IMR-90 (cell line): Measurements from ENCODE around the gene ANTXR2. TPM values are rescaled to one million over a fixed set of nuclear protein-coding genes. Genes with fewer than 3 reads are reported as not detected.
"Not testable (repeated sequence)": the region's sequence is repeated elsewhere in the genome, so short reads cannot be mapped to it uniquely, and the experiment has no call there.

Source experiments
- ATAC-seq: fragments of 200-7000 bp; cut with Tn5 transposase; 2 replicates; pipeline ENCODE4 v1.9.1; 2020; ENCODE audit warnings: low read depth, mild to moderate bottlenecking, moderate library complexity
- BruUV-seq: library from RNA; stranded (reverse); fragments of 400-500 nt; replicated peaks from 2 replicates; lab custom pipeline; 2021; lab: Mats Ljungman, UMichigan
- CTCF ChIA-PET: fragments of 300-600 bp; formaldehyde crosslinking; extraction: SDS; loops from one replicate; lab custom pipeline; 2021; ENCODE audit warnings: antibody characterized with exemption; lab: Yijun Ruan, JAX
- POLR2A ChIA-PET: fragments of 300-600 bp; sonication (Branson Sonifier 250); formaldehyde crosslinking; loops from one replicate; lab custom pipeline; 2022; ENCODE audit warnings: antibody characterized with exemption; ENCODE audit not compliant: unreplicated experiment; lab: Charles Lee
- DNase-seq: peaks from one replicate; pipeline ENCODE4 v3.0.0; 2013
- H2AFZ ChIP-seq: replicated peaks from 2 replicates; pipeline ENCODE3; 2013; ENCODE audit warnings: low read length, mild to moderate bottlenecking; ENCODE audit not compliant: poor library complexity
- H2AK5ac ChIP-seq: 2 replicates; pipeline ENCODE4 v1.6.1; 2013; ENCODE audit warnings: low read depth, low read length, inconsistent platforms
- H2AK9ac ChIP-seq: replicated peaks from 2 replicates; pipeline ENCODE3; 2013; ENCODE audit warnings: mild to moderate bottlenecking, low read depth, low read length, moderate library complexity; ENCODE audit not compliant: poor library complexity
- H2BK120ac ChIP-seq: 2 replicates; pipeline ENCODE4 v1.6.1; 2013; ENCODE audit warnings: low read depth, low read length, inconsistent platforms
- H2BK15ac ChIP-seq: 3 replicates; pipeline ENCODE4 v1.6.1; 2013; ENCODE audit warnings: low read depth, low read length, inconsistent platforms
- H2BK20ac ChIP-seq: 2 replicates; pipeline ENCODE4 v1.6.1; 2013; ENCODE audit warnings: low read depth, mild to moderate bottlenecking, inconsistent platforms, low read length, moderate library complexity
- H2BK5ac ChIP-seq: 2 replicates; pipeline ENCODE4 v1.6.1; 2013; ENCODE audit warnings: mild to moderate bottlenecking, low read depth, low read length, inconsistent platforms; ENCODE audit not compliant: poor library complexity, severe bottlenecking
- H3K14ac ChIP-seq: replicated peaks from 2 replicates; pipeline ENCODE4 v1.6.1; 2013; ENCODE audit warnings: low read depth, low read length, inconsistent platforms
- H3K18ac ChIP-seq: 2 replicates; pipeline ENCODE4 v1.6.1; 2013; ENCODE audit warnings: low read depth, low read length, control low read depth
- H3K23ac ChIP-seq: 2 replicates; pipeline ENCODE4 v1.6.1; 2013; ENCODE audit warnings: low read depth, low read length, inconsistent platforms
- H3K27ac ChIP-seq: 2 replicates; pipeline ENCODE4 v1.5.1; 2013; ENCODE audit warnings: mild to moderate bottlenecking, control low read depth, low read length; ENCODE audit not compliant: insufficient read depth
- H3K27me3 ChIP-seq: 2 replicates; pipeline ENCODE4 v1.6.1; 2013; ENCODE audit warnings: low read length; ENCODE audit not compliant: control insufficient read depth, insufficient read depth
- H3K36me3 ChIP-seq: 2 replicates; pipeline ENCODE4 v1.6.1; 2013; ENCODE audit warnings: low read length, mixed read lengths; ENCODE audit not compliant: control insufficient read depth, insufficient read depth
- H3K4ac ChIP-seq: 2 replicates; pipeline ENCODE4 v1.6.1; 2013; ENCODE audit warnings: low read depth, low read length, inconsistent platforms
- H3K4me1 ChIP-seq: 2 replicates; pipeline ENCODE4 v1.6.1; 2013; ENCODE audit warnings: low read length, mixed read lengths; ENCODE audit not compliant: control insufficient read depth, insufficient read depth
- H3K4me2 ChIP-seq: 2 replicates; pipeline ENCODE4 v1.6.1; 2013; ENCODE audit warnings: low read depth, mild to moderate bottlenecking, control low read depth, low read length, moderate library complexity
- H3K4me3 ChIP-seq: 2 replicates; pipeline ENCODE4 v1.5.1; 2013; ENCODE audit warnings: low read depth, mild to moderate bottlenecking, control low read depth, low read length, moderate library complexity; ENCODE audit not compliant: insufficient read depth
- H3K56ac ChIP-seq: 2 replicates; pipeline ENCODE4 v1.6.1; 2013; ENCODE audit warnings: low read length, inconsistent platforms; ENCODE audit not compliant: insufficient read depth; ENCODE audit errors: extremely low read depth
- H3K79me1 ChIP-seq, 2 experiments: 2 replicates each; pipeline ENCODE4 v1.6.1; 2013; ENCODE audit warnings: low read length in 2 of 2, inconsistent platforms in 1 of 2, low read depth in 1 of 2
- H3K9ac ChIP-seq: 2 replicates; pipeline ENCODE4 v1.6.1; 2013; ENCODE audit warnings: low read depth, low read length, control low read depth
- H3K9me1 ChIP-seq: 2 replicates; pipeline ENCODE4 v1.6.1; 2013; ENCODE audit warnings: low read length, inconsistent platforms; ENCODE audit not compliant: insufficient read depth
- H3K9me3 ChIP-seq: 2 replicates; pipeline ENCODE4 v1.6.1; 2013; ENCODE audit warnings: low read length; ENCODE audit not compliant: control insufficient read depth, insufficient read depth
- H4K20me1 ChIP-seq: 2 replicates; pipeline ENCODE4 v1.6.1; 2013; ENCODE audit warnings: low read length, inconsistent platforms; ENCODE audit not compliant: insufficient read depth
- H4K5ac ChIP-seq: 2 replicates; pipeline ENCODE4 v1.6.1; 2013; ENCODE audit warnings: mild to moderate bottlenecking, low read depth, low read length, control low read depth
- H4K8ac ChIP-seq, 2 experiments: 2 replicates each; pipeline ENCODE4 v1.6.1; 2013; ENCODE audit warnings: low read depth in 2 of 2, low read length in 2 of 2, control low read depth in 1 of 2, inconsistent platforms in 1 of 2
- H4K91ac ChIP-seq: 2 replicates; pipeline ENCODE4 v1.6.1; 2013; ENCODE audit warnings: low read depth, low read length, inconsistent platforms; ENCODE audit not compliant: insufficient read depth
- WGBS, 2 experiments: methylation state at CpG; one replicate each; pipeline versions ENCODE4 v1.1.5 to v1.1.7; 2013; ENCODE audit warnings: missing lambda C conversion rate in 2 of 2; ENCODE audit not compliant: insufficient read length in 1 of 2; ENCODE audit errors: extremely low coverage in 2 of 2; 5-methylcytosine and 5-hydroxymethylcytosine counted together
- dilution Hi-C: fragments of 300-500 bp; cut with HindIII; formaldehyde crosslinking; loops from one replicate; pipeline ENCODE4 v1.14.3; 2018; ENCODE audit warnings: low sequenced_read_pairs; ENCODE audit not compliant: unreplicated experiment
- in situ Hi-C: fragments of 300-500 bp; cut with MboI; formaldehyde crosslinking; loops from 3 replicates; pipeline ENCODE4 v1.14.3; 2019; ENCODE audit warnings: low sequenced_read_pairs, inconsistent platforms, mixed read lengths
- intact Hi-C: fragments of 100-400 bp; cut with micrococcal nuclease; formaldehyde crosslinking; loops from 2 replicates; pipeline ENCODE4 v1.10.0; 2022
- polyA plus RNA-seq, 3 experiments: library from polyadenylated mRNA; depleted of rRNA; stranded (reverse); fragments of >200 nt; gene quantifications; 2 replicates each; pipeline ENCODE4 v1.2.3, GENCODE V29; 2012; ENCODE audit warnings: low replicate concordance in 1 of 3
- total RNA-seq: library from RNA; depleted of rRNA; stranded (reverse); fragments of >200 nt; gene quantifications from 2 replicates; pipeline ENCODE4 v1.2.3, GENCODE V29; 2012

ANTXR2 gene
- total and polyA plus RNA-seq, 2 of the 4 experiments (the other 2 are of a cell fraction) = 46.8 to 88.5 TPM

DNA sequence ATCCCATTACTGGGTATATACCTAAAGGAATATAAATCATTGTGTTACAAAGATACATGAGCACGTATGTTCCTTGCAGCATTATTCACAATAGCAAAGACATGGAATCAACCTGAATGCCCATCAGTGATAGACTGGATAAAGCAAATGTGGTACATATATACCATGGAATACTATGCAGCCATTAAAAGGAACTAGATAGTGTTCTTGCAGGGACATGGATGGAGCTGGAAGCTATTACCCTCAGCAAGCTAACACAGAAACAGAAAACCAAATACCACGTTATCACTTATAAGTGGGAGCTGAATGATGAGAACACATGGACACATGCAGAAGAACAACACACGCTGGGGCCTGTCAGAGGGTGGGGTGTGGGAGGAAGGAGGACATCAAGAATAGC lies 48.8 kb upstream of the ANTXR2 start:
- CTCF ChIA-PET, H2AFZ ChIP-seq, H3K9me1 ChIP-seq, H3K9ac ChIP-seq, H3K36me3 ChIP-seq, H3K4ac ChIP-seq, BruUV-seq, H3K27me3 ChIP-seq, H2BK5ac ChIP-seq, H3K4me1 ChIP-seq, dilution Hi-C loops, H3K18ac ChIP-seq, H2BK120ac ChIP-seq, H2AK5ac ChIP-seq, intact Hi-C loops, H4K91ac ChIP-seq, H3K4me2 ChIP-seq, H3K9me3 ChIP-seq, H4K20me1 ChIP-seq, H2BK20ac ChIP-seq, H2BK15ac ChIP-seq, H3K23ac ChIP-seq, H3K27ac ChIP-seq, H4K8ac ChIP-seq, H3K56ac ChIP-seq, H3K4me3 ChIP-seq, H4K5ac ChIP-seq, in situ Hi-C loops, H3K14ac ChIP-seq, ATAC-seq, POLR2A ChIA-PET, H2AK9ac ChIP-seq, H3K79me1 ChIP-seq, DNase-seq: not testable (repeated sequence)
- WGBS, 2 experiments = no CpG with 5 or more reads among the region's 3 CpGs

DNA sequence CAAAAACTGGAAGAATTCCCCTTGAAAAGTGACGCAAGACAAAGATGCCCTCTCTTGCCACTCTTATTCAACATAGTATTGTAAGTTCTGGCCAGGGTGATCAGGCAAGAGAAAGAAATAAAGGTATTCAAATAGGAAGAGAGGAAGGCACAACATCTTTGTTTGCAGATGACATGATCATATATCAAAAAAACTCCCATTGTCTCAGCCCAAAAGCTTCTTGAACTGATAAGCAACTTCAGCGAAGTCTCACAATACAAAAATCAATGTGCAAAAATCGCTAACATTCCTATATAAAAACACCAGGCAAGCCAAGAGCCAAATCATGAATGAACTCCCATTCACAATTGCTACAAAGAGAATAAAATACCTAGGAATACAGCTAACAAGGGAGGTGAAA lies 46.6 kb upstream of the ANTXR2 start:
- dilution Hi-C loops, DNase-seq: not testable (repeated sequence)
- no CpG with 5 or more reads among the region's 3 CpGs for WGBS, 2 experiments

More for the DNA sequence above, 46.6 kb upstream of the ANTXR2 start:
- ATAC-seq, H3K9me1 ChIP-seq, POLR2A ChIA-PET, H2AK5ac ChIP-seq, H2BK15ac ChIP-seq, in situ Hi-C loops, H3K56ac ChIP-seq, H3K4me3 ChIP-seq, H2BK120ac ChIP-seq, H2BK5ac ChIP-seq, H3K23ac ChIP-seq, H3K14ac ChIP-seq, H2AK9ac ChIP-seq, CTCF ChIA-PET, H4K5ac ChIP-seq, BruUV-seq, H3K27ac ChIP-seq, H2AFZ ChIP-seq, H3K18ac ChIP-seq, H3K4me1 ChIP-seq, intact Hi-C loops, H3K4ac ChIP-seq, H3K36me3 ChIP-seq, H4K8ac ChIP-seq, H3K9ac ChIP-seq, H3K9me3 ChIP-seq, H4K20me1 ChIP-seq, H4K91ac ChIP-seq, H2BK20ac ChIP-seq, H3K4me2 ChIP-seq, H3K79me1 ChIP-seq, H3K27me3 ChIP-seq: not testable (repeated sequence)
